Astrocyte (in vitro differentiated cells and primary cell): ENCODE data around the gene CTBP2.
"Not testable (repeated sequence)": the region's sequence is repeated elsewhere in the genome, so short reads cannot be mapped to it uniquely, and the experiment has no call there.

ENCODE experiments used
- CTCF ChIP-seq: IDR thresholded peaks from 2 replicates; pipeline ENCODE4 v1.5.1; 2011; ENCODE audit warnings: low read depth, mild to moderate bottlenecking, inconsistent platforms, low read length, moderate library complexity; ENCODE audit not compliant: insufficient read depth
- EZH2 ChIP-seq: IDR thresholded peaks from 2 replicates; pipeline ENCODE4 v1.6.1; 2012; ENCODE audit warnings: mild to moderate bottlenecking, low read length, inconsistent platforms; ENCODE audit not compliant: insufficient read depth

DNA sequence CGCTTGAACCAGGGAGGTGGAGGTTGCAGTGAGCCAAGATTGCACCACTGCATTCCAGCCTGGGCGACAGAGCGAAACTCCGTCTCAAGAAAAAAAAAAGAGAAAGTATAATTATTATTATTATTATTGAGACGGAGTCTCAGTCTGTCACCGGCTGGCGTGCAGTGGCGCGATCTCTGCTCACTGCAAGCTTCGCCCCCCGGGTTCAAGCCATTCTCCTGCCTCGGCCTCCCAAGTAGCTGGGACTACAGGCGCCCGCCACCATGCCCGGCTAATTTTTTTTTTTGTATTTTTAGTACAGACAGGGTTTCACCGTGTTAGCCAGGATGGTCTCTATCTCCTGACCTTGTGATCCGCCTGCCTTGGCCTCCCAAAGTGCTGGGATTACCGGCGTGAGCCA is 2.9 kb upstream of the CTBP2 start:
- not testable (repeated sequence) for TF ChIP-seq CTCF, EZH2
